Muscle of back (tissue), 11 donors: ENCODE data around the gene DNAL1. TPM values are rescaled to one million over a fixed set of nuclear protein-coding genes. Genes with fewer than 3 reads are reported as not detected.
"Not testable (repeated sequence)": the region's sequence is repeated elsewhere in the genome, so short reads cannot be mapped to it uniquely, and the experiment has no call there.

ENCODE experiments used
- DNase-seq, 3 donors: peaks; one replicate each; pipeline versions ENCODE4 v3.0.0 to v3.0.0-alpha.2; 2013
- polyA plus RNA-seq, 10 donors: library from polyadenylated mRNA; unstranded; fragments of 120-200 nt; gene quantifications; one replicate each; pipeline ENCODE4 v1.2.1, GENCODE V29; 2013; ENCODE audit not compliant: insufficient read length in 10 of 10

Gene DNAL1
- polyA plus RNA-seq, 10 donors: 6.0 to 12.5 (median 8.9) TPM

GRCh38 chr14:73636355-73636754 is 8.4 kb upstream of the DNAL1 start:
- not testable (repeated sequence) for DNase-seq

DNA sequence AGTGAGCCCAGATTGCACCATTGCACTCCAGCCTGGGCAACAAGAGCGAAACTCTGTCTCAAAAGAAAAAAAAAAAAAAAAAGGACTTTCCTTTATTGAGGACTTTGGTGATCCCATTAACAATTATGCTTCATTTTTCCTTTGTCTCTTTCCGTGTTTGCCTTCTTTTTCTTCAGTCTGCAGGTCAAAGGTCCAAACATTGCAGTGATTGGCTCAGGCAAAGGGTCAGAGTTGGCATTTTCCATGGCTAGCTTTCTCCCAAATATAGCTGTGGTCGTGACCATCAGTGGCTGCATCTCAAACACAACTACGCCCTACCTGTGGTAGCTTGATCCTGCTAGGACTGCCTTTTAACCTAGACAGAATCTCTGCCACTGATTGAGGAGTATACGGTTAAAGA is 7.0 kb upstream of the DNAL1 start:
- DNase-seq: no peak

DNA sequence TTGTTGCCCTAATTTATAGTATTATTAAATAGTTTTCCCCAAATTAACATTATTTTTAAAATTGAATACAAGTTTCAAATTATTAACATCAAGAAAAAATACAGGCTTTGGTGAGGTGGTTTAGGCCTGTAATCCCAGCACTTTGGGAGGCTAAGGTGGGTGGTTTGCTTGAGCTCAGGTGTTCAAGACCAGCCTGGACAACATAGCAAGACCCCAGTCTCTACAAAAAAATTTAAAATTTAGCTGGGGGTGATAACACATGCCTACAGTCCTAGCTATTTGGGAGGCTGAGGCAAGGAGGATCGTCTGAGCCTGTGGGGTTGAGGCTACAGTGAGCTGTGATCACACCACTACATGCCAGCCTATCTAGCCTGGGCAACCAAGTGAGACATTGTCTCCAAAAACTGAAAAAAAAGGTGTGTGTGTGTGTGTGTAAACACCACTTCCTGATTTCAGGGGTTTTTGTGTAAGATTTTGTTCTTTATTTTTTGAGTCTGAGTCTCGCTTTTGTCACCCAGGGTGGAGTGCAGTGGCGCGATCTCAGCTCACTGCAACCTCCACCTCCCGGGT is 3.9 kb upstream of the DNAL1 start:
- DNase-seq: no peak

- DNase-seq: no peak
Measured at GRCh38 chr14:73645248-73645610, 443 bp downstream of the DNAL1 start.

GRCh38 chr14:73651005-73651404 is 6.2 kb downstream of the DNAL1 start:
- no peak for DNase-seq

GRCh38 chr14:73655851-73656250 is 11.1 kb downstream of the DNAL1 start:
- no peak for DNase-seq

GRCh38 chr14:73659202-73659601 is 14.4 kb downstream of the DNAL1 start:
- not testable (repeated sequence) for DNase-seq

GRCh38 chr14:73660511-73660910 is 15.7 kb downstream of the DNAL1 start:
- DNase-seq: no peak

DNA sequence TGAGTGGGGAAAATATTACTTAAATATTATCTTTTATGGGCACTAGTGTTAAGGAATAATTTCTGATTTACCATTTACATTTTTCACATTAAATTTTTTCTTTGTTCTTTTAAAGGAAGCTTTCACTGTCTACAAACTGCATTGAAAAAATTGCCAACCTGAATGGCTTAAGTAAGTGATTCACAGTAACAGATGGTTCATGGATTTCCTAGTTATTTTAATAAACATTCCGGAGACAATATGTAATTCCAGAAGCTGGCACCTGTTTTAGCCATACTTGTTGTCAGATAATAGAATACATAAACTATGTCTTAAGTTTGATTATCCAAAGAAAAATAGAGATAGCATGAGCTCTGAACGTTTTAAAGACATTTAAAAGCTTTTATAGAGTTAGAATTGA is 17.1 kb downstream of the DNAL1 start:
- DNase-seq: peak in 1 of 3 donors; percentile 2

DNA sequence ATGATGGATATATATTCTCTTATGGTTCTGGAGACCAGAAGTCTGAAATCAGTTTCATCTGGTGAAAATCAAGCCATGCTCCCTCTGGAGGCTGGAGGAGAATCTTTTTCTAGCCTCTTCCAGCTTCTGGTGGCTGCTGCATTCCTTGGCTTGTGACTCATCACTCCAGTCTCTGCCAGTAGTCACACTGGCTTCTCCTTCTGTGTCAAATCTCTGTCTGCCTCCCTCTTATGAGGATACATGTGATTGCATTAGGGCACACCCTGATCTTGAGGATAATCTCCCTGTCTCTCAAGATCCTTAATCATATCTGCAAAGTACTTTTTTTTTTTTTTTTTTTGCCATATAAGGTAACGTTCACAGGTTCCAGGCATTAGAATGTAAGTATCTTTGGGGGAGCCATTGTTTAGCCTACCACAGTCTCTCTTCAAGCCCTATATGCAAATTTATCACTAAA is 17.7 kb downstream of the DNAL1 start:
- DNase-seq: peak in 2 of 3 donors; percentile 11 to 83

DNA sequence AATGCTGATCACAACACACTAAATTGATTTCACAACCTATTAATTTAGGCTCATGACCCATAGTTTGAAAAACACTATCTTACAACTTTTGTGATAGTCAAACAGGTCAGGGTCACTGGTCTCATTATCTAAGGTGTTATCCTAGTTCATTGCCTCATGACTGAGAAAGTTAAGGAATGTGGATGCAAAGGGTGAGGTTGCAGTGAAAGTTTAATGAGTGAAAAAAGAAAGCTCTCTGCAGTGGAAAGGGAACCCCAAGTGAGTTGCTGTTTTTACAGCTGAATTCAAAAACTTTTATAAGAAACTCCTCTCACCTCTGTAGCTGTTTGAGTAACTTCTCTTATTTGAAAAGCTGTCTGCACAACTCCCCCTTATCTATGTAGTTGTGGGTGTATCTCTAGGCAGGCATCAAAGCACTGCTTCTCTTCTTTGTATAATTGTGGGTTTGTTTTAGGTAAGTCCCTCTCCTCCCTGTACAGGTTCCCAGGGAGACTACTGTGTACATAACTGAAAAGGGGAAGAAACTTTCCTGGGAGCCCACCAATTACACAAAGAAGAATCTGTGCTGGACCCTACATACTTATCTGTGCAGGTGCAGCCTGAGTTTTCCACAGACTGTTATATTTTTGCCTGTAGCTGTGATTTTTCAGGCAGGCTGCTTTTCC is 18.9 kb downstream of the DNAL1 start:
- DNase-seq: no peak

DNA sequence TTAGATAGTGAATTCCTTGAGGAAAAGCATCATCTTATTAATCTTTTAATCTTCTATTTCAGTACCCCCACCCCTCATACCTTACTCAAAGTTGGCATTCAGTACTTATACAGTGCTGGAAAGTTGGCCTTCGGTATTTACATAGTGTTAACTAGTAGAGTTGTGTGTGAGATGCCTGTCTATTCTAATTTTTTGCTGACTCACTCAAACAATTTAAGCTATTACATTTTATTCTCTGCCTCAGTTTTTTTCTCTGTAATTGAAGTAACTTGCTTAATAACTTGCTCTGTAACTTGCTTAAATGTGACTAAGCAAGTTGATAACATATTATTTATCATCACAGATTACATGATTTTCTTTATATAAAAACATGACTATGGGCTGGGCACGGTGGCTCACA is 20.3 kb downstream of the DNAL1 start:
- DNase-seq: no peak

DNA sequence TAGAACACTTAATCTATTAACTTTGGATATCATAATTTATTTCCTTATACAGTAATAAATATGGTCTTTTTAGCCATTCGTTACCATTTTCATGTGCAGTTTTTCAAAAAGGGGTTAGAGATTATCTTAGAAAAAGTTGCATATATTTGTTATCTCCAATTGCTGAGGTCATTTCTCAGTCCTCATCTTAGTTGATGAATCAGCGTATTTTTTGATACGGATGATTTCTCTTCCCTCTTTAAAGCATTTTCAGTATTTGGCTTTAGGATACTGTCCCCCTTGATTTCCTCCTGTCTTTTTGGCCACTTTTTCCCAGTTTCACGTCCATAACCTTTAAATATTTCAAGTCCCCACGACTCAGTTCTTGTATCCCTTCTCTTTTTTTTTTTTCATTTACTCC is 21.8 kb downstream of the DNAL1 start:
- no peak for DNase-seq

GRCh38 chr14:73667854-73668253 is 23.1 kb downstream of the DNAL1 start:
- DNase-seq: no peak

DNA sequence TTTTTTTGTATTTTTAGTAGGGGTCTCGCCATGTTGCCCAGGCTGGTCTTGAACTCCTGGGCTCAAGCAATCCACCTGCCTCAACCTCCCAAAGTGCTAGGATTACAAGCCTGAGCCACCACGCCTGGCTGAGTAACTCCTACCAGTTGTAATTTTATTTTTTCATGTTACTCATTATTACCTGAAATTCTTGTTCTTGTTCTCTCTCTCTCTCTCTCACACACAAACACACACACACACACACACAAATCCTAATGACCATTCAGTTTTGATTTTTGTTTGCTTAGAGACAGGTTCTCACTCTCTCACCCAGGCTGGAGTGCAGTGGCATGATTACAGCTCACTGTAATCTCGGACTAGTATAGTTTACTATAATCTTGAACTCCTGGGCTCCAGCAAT is 30.2 kb downstream of the DNAL1 start:
- DNase-seq: no peak

GRCh38 chr14:73678698-73679097 is 33.9 kb downstream of the DNAL1 start:
- DNase-seq: no peak

GRCh38 chr14:73680821-73681220 is 36.0 kb downstream of the DNAL1 start:
- no peak for DNase-seq

DNA sequence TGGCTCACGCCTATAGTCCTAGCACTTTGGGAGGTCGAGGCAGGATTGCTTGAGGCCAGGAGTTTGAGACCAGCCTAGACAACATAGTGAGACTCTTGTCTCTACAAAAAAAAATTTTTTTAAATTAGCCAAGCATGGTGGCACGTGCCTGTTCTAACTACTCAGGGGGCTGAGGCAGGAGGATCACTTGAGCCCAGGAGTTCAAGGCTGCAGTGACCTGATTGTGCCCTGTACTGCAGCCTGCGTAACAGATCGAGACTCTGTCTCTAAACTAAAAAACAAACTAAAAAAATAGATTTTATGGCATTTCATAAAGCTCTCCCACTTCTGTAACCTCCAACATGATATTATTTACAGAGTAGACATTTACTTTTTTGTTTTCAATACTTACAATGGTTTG is 39.8 kb downstream of the DNAL1 start:
- no peak for DNase-seq

- DNase-seq: no peak
Measured at GRCh38 chr14:73685328-73685727, 40.5 kb downstream of the DNAL1 start.

- DNase-seq: no peak
Measured at GRCh38 chr14:73686901-73687300, 42.1 kb downstream of the DNAL1 start.

DNA sequence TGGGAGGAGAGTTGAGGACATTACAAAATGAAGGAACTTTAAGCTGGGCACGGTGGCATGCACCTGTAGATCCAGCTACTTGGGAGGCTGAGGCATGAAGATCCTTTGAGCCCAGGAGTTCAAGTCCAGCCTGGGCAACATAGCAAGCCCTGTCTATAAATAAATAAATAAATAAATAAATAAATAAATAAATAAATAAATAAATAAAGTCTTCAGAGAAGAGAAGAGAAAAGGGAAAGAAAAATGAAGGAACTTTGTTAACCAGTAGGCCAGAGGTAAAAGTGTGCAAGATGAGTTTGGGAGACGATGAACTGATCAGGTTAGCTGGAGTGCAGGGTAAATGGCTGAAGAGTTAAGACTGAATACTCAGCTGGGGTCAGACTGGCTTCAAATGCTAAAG is 49.3 kb downstream of the DNAL1 start:
- no peak for DNase-seq

DNA sequence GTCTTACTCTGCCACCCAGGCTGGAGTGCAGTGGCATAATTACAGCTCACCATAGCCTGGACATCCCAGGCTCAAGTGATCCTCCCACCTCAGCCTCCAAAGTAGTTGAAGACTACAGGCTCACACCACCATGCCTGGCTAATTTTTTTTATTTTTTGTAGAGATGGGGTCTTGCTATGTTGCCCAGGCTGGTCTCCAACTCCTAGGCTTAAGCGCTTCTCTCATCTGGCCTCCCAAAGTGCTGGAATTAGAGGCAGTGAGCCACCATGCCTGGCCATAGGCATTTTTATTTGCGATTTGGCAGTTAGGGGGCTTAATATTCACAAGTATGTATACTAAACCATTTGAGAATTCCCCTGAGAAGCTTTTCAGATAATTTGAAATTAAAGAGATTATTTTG is 50.3 kb downstream of the DNAL1 start:
- no peak for DNase-seq

GRCh38 chr14:73695997-73696396 is 51.2 kb downstream of the DNAL1 start:
- no peak for DNase-seq
